K562 (cell line): ENCODE data around the gene SPEF1. TPM values are rescaled to one million over a fixed set of nuclear protein-coding genes. Genes with fewer than 3 reads are reported as not detected.
A peak's percentile ranks its signal among the peaks of the same experiment; 100 is the strongest.

Experiments
- polyA plus RNA-seq, 8 experiments: library from polyadenylated mRNA; depleted of rRNA in 4 of 8; stranded (reverse) in 5 of 8; unstranded in 3 of 8; fragments of >200 nt; fragmentation: Nextera tagmentation in 2 of 8; fragmentation: Illumina TruSeq in 1 of 8; extraction: Ambion mirVana in 2 of 8; extraction: Trizol in 1 of 8; gene quantifications; 2 replicates each; pipeline versions ENCODE4 v1.2.1 to v1.2.3, GENCODE V29; 2011 to 2014; ENCODE audit warnings: inconsistent platforms in 1 of 8, missing spikeins in 1 of 8
- total RNA-seq, 7 experiments: library from RNA; depleted of rRNA in 6 of 7; stranded (reverse); fragments of >200 nt in 6 of 7; fragmentation: Illumina TruSeq in 2 of 7; extraction: Trizol in 2 of 7; gene quantifications; 2 replicates each; pipeline versions ENCODE4 v1.2.1 to v1.2.3, GENCODE V29; 2011 to 2021; ENCODE audit warnings: low replicate concordance in 1 of 7
- TF ChIP-seq, protein P1 (sequence below), 3 experiments: fragments of 200-800 bp in 1 of 3; fragments of 250-450 bp in 1 of 3; fragments of 450-650 bp in 1 of 3; sonication (Bioruptor Pico) in 1 of 3; sonication (Bioruptor generic) in 1 of 3; formaldehyde crosslinking in 1 of 3; IDR thresholded peaks; 2 replicates each; pipeline versions ENCODE4 v1.6.1 to v1.8.0; 2016 to 2022; ENCODE audit warnings: mild to moderate bottlenecking in 2 of 3, missing genetic modification characterization in 2 of 3, missing compliant biosample characterization in 1 of 3, moderate library complexity in 1 of 3
- TF ChIP-seq, protein P2 (sequence below): sonication (generic); formaldehyde crosslinking; IDR thresholded peaks from 2 replicates; pipeline ENCODE4 v1.8.0; 2022; ENCODE audit warnings: mild to moderate bottlenecking, missing genetic modification reagents
- TF ChIP-seq, protein P3 (sequence below): fragments of 450-650 bp; IDR thresholded peaks from 2 replicates; pipeline ENCODE4 v1.6.1; 2016; ENCODE audit warnings: mild to moderate bottlenecking, moderate library complexity
- TF ChIP-seq, protein P4 (sequence below): fragments of 250-450 bp; sonication (Bioruptor Pico); IDR thresholded peaks from 2 replicates; pipeline ENCODE4 v1.5.0; 2020; ENCODE audit warnings: mild to moderate bottlenecking, borderline replicate concordance

The SPEF1 gene
- total and polyA plus RNA-seq, 9 of the 15 experiments (the other 6 are each of a cell fraction or from before 2014, with no cell fraction given): not detected

DNA sequence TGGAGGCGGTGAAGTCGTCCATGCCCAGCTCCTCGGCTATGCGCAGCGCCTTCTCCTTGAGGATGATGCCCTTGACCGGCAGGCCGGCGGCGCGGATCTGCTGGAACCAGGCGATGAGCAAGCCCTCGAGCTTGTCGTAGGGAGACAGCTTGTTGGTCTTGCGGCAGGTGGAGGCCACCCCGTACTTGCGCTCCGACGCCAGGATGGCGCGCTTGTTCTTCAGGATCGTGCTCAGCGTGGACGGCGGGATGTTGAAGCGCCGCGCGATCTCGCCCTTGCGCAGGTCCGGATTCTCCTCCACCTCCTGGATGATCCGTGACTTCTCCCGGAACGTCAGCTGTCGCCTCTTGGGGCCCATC is 4.9 kb upstream of the SPEF1 start (continued):
- TF ChIP-seq, protein P1, sequence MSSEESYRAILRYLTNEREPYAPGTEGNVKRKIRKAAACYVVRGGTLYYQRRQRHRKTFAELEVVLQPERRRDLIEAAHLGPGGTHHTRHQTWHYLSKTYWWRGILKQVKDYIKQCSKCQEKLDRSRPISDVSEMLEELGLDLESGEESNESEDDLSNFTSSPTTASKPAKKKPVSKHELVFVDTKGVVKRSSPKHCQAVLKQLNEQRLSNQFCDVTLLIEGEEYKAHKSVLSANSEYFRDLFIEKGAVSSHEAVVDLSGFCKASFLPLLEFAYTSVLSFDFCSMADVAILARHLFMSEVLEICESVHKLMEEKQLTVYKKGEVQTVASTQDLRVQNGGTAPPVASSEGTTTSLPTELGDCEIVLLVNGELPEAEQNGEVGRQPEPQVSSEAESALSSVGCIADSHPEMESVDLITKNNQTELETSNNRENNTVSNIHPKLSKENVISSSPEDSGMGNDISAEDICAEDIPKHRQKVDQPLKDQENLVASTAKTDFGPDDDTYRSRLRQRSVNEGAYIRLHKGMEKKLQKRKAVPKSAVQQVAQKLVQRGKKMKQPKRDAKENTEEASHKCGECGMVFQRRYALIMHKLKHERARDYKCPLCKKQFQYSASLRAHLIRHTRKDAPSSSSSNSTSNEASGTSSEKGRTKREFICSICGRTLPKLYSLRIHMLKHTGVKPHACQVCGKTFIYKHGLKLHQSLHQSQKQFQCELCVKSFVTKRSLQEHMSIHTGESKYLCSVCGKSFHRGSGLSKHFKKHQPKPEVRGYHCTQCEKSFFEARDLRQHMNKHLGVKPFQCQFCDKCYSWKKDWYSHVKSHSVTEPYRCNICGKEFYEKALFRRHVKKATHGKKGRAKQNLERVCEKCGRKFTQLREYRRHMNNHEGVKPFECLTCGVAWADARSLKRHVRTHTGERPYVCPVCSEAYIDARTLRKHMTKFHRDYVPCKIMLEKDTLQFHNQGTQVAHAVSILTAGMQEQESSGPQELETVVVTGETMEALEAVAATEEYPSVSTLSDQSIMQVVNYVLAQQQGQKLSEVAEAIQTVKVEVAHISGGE (CRISPR knock-in tag; IDR thresholded peaks at IDR 0.05): no peak
- TF ChIP-seq, protein P2, sequence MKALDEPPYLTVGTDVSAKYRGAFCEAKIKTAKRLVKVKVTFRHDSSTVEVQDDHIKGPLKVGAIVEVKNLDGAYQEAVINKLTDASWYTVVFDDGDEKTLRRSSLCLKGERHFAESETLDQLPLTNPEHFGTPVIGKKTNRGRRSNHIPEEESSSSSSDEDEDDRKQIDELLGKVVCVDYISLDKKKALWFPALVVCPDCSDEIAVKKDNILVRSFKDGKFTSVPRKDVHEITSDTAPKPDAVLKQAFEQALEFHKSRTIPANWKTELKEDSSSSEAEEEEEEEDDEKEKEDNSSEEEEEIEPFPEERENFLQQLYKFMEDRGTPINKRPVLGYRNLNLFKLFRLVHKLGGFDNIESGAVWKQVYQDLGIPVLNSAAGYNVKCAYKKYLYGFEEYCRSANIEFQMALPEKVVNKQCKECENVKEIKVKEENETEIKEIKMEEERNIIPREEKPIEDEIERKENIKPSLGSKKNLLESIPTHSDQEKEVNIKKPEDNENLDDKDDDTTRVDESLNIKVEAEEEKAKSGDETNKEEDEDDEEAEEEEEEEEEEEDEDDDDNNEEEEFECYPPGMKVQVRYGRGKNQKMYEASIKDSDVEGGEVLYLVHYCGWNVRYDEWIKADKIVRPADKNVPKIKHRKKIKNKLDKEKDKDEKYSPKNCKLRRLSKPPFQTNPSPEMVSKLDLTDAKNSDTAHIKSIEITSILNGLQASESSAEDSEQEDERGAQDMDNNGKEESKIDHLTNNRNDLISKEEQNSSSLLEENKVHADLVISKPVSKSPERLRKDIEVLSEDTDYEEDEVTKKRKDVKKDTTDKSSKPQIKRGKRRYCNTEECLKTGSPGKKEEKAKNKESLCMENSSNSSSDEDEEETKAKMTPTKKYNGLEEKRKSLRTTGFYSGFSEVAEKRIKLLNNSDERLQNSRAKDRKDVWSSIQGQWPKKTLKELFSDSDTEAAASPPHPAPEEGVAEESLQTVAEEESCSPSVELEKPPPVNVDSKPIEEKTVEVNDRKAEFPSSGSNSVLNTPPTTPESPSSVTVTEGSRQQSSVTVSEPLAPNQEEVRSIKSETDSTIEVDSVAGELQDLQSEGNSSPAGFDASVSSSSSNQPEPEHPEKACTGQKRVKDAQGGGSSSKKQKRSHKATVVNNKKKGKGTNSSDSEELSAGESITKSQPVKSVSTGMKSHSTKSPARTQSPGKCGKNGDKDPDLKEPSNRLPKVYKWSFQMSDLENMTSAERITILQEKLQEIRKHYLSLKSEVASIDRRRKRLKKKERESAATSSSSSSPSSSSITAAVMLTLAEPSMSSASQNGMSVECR (CRISPR knock-in tag): peak; percentile 42; the same call in 1 of the 2 replicates
- TF ChIP-seq, protein P3, sequence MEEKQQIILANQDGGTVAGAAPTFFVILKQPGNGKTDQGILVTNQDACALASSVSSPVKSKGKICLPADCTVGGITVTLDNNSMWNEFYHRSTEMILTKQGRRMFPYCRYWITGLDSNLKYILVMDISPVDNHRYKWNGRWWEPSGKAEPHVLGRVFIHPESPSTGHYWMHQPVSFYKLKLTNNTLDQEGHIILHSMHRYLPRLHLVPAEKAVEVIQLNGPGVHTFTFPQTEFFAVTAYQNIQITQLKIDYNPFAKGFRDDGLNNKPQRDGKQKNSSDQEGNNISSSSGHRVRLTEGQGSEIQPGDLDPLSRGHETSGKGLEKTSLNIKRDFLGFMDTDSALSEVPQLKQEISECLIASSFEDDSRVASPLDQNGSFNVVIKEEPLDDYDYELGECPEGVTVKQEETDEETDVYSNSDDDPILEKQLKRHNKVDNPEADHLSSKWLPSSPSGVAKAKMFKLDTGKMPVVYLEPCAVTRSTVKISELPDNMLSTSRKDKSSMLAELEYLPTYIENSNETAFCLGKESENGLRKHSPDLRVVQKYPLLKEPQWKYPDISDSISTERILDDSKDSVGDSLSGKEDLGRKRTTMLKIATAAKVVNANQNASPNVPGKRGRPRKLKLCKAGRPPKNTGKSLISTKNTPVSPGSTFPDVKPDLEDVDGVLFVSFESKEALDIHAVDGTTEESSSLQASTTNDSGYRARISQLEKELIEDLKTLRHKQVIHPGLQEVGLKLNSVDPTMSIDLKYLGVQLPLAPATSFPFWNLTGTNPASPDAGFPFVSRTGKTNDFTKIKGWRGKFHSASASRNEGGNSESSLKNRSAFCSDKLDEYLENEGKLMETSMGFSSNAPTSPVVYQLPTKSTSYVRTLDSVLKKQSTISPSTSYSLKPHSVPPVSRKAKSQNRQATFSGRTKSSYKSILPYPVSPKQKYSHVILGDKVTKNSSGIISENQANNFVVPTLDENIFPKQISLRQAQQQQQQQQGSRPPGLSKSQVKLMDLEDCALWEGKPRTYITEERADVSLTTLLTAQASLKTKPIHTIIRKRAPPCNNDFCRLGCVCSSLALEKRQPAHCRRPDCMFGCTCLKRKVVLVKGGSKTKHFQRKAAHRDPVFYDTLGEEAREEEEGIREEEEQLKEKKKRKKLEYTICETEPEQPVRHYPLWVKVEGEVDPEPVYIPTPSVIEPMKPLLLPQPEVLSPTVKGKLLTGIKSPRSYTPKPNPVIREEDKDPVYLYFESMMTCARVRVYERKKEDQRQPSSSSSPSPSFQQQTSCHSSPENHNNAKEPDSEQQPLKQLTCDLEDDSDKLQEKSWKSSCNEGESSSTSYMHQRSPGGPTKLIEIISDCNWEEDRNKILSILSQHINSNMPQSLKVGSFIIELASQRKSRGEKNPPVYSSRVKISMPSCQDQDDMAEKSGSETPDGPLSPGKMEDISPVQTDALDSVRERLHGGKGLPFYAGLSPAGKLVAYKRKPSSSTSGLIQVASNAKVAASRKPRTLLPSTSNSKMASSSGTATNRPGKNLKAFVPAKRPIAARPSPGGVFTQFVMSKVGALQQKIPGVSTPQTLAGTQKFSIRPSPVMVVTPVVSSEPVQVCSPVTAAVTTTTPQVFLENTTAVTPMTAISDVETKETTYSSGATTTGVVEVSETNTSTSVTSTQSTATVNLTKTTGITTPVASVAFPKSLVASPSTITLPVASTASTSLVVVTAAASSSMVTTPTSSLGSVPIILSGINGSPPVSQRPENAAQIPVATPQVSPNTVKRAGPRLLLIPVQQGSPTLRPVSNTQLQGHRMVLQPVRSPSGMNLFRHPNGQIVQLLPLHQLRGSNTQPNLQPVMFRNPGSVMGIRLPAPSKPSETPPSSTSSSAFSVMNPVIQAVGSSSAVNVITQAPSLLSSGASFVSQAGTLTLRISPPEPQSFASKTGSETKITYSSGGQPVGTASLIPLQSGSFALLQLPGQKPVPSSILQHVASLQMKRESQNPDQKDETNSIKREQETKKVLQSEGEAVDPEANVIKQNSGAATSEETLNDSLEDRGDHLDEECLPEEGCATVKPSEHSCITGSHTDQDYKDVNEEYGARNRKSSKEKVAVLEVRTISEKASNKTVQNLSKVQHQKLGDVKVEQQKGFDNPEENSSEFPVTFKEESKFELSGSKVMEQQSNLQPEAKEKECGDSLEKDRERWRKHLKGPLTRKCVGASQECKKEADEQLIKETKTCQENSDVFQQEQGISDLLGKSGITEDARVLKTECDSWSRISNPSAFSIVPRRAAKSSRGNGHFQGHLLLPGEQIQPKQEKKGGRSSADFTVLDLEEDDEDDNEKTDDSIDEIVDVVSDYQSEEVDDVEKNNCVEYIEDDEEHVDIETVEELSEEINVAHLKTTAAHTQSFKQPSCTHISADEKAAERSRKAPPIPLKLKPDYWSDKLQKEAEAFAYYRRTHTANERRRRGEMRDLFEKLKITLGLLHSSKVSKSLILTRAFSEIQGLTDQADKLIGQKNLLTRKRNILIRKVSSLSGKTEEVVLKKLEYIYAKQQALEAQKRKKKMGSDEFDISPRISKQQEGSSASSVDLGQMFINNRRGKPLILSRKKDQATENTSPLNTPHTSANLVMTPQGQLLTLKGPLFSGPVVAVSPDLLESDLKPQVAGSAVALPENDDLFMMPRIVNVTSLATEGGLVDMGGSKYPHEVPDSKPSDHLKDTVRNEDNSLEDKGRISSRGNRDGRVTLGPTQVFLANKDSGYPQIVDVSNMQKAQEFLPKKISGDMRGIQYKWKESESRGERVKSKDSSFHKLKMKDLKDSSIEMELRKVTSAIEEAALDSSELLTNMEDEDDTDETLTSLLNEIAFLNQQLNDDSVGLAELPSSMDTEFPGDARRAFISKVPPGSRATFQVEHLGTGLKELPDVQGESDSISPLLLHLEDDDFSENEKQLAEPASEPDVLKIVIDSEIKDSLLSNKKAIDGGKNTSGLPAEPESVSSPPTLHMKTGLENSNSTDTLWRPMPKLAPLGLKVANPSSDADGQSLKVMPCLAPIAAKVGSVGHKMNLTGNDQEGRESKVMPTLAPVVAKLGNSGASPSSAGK: peak; percentile 88
- TF ChIP-seq, protein P4, sequence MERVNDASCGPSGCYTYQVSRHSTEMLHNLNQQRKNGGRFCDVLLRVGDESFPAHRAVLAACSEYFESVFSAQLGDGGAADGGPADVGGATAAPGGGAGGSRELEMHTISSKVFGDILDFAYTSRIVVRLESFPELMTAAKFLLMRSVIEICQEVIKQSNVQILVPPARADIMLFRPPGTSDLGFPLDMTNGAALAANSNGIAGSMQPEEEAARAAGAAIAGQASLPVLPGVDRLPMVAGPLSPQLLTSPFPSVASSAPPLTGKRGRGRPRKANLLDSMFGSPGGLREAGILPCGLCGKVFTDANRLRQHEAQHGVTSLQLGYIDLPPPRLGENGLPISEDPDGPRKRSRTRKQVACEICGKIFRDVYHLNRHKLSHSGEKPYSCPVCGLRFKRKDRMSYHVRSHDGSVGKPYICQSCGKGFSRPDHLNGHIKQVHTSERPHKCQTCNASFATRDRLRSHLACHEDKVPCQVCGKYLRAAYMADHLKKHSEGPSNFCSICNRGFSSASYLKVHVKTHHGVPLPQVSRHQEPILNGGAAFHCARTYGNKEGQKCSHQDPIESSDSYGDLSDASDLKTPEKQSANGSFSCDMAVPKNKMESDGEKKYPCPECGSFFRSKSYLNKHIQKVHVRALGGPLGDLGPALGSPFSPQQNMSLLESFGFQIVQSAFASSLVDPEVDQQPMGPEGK (CRISPR knock-in tag): no peak
